Muscle layer of duodenum (tissue), 2 donors: ENCODE measurements around the gene ARL14EPL.
"Not testable (repeated sequence)": the region's sequence is repeated elsewhere in the genome, so short reads cannot be mapped to it uniquely, and the experiment has no call there.

Experiments
- H3K27ac ChIP-seq: one replicate; pipeline ENCODE4 v1.7.0; 2013; ENCODE audit warnings: mild to moderate bottlenecking, low read length
- H3K27me3 ChIP-seq: one replicate; pipeline ENCODE4 v1.7.0; 2013; ENCODE audit warnings: low read depth, mild to moderate bottlenecking, control low read depth, low read length
- H3K36me3 ChIP-seq, 2 donors: one replicate each; pipeline ENCODE4 v1.7.0; 2013; ENCODE audit warnings: low read length in 2 of 2, control low read depth in 1 of 2, mild to moderate bottlenecking in 1 of 2; ENCODE audit not compliant: insufficient read depth in 2 of 2, control insufficient read depth in 1 of 2
- H3K4me1 ChIP-seq, 2 donors: one replicate each; pipeline ENCODE4 v1.7.0; 2013; ENCODE audit warnings: low read length in 2 of 2, mild to moderate bottlenecking in 2 of 2, control low read depth in 1 of 2, moderate library complexity in 1 of 2; ENCODE audit not compliant: insufficient read depth in 2 of 2, control insufficient read depth in 1 of 2
- H3K4me3 ChIP-seq, 2 donors: one replicate each; pipeline ENCODE4 v1.7.0; 2013; ENCODE audit warnings: low read length in 2 of 2, low read depth in 1 of 2, mild to moderate bottlenecking in 1 of 2
- H3K9me3 ChIP-seq, 2 donors: one replicate each; pipeline ENCODE4 v1.7.0; 2013; ENCODE audit warnings: low read length in 2 of 2, control low read depth in 1 of 2, mild to moderate bottlenecking in 1 of 2; ENCODE audit not compliant: control insufficient read depth in 1 of 2
- donor health status: healthy.

Gene ARL14EPL

DNA sequence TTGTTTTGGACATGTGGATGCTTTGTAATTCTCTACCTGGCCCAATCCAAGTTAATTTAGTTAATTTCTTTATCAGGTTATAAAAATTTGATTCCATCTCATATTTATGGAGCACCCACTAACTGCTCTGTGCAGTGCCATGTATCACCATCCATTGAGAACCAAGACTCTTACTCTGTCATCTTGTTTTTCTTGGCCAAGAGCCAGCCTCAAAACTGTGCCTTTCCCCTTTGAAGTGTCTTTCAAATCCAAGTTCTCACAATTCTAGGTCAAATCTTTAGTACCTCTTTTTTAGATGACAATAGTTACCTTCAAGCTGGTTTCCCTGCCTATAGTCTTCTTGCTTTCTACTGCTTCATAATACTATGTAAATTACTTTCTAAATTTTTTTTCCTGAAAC is 55.8 kb downstream of the ARL14EPL start:
- Histone ChIP-seq H3K27ac (no peak overlapping the region), H3K9me3 (no peaks in the 10 kb centered on the region), H3K4me3 (no peak overlapping the region), H3K36me3 (peaks cover 15 to 24% of the 10 kb centered on the region in 2 donors), H3K4me1 (peaks cover 5 to 20% of the 10 kb centered on the region in 2 donors), H3K27me3 (no peaks in the 10 kb centered on the region)

DNA sequence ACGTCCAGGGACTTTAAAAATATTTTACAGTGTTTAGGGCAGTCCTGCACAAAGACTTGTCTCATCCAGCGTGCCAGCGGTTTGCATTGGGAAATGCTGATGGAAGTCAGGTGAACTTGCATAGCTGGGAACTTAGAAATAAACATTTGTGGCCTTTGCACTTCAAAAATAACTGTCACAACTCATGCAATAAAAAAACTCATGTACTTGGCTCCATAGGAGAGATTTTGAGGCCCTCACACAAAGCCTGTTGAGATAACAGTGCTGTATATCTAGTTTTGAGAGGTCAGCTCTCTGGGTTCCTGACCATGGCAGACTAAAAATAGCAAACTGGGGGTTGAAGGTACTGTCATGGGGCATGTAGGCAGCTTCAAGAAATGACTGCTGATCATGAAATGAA is 58.0 kb downstream of the ARL14EPL start:
- Histone ChIP-seq H3K27ac (no peak overlapping the region), H3K4me1 (peaks cover 0 to 10% of the 10 kb centered on the region in 2 donors), H3K9me3 (no peaks in the 10 kb centered on the region), H3K27me3 (no peaks in the 10 kb centered on the region), H3K36me3 (peaks cover 28 to 33% of the 10 kb centered on the region in 2 donors), H3K4me3 (no peak overlapping the region)

- H3K4me1 ChIP-seq: peaks cover 0 to under 1% of the 10 kb centered on the region in 2 donors
- H3K36me3 ChIP-seq: peaks cover 28 to 33% of the 10 kb centered on the region in 2 donors
- no peaks in the 10 kb centered on the region for H3K9me3 ChIP-seq
- H3K27me3 ChIP-seq: no peaks in the 10 kb centered on the region
- no peak overlapping the region for H3K27ac ChIP-seq
- H3K4me3 ChIP-seq: no peak overlapping the region
Measured at GRCh38 chr5:116091416-116091815, 59.1 kb downstream of the ARL14EPL start.

DNA sequence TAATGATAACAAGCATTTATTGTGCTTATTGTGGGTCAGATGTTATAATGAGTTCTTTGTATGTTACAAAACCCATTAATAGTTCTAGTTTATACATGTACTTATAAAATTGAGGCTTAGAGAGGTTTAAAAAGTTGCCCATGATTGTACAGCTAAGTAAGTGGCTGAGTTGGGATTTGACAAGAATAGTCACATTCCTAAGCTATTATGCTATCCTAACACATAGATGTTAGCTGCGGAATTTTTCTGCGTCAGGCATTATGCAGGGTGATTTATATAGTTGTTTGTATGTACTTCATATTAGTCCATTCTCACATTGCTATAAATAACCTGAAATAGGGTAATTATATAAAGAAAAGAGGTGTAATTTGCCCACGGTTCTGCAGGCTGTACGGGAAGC is 65.0 kb downstream of the ARL14EPL start:
- no peaks in the 10 kb centered on the region for H3K9me3 ChIP-seq
- no peaks in the 10 kb centered on the region for H3K4me1 ChIP-seq
- H3K27me3 ChIP-seq: no peaks in the 10 kb centered on the region
- H3K27ac ChIP-seq: no peak overlapping the region
- H3K4me3 ChIP-seq: no peak overlapping the region
- peaks cover 12 to 38% of the 10 kb centered on the region in 2 donors for H3K36me3 ChIP-seq

DNA sequence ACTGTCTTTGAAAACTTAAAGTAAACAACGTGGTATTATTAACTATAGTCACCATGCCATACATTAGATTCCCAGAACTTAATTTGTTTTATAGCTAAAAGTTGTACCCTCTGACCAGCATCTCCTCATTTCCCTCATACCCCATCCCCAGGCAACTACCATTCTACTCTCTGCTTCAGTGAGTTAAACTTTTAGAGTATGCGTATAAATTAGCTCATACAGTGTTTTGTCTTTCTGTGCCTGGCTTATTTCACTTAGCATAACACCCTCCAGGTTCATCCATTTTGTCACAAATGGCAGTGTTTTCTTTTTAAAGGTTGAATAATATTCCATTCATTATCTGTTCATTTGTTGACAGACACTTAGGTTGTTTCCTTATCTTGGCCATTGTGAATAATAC is 66.7 kb downstream of the ARL14EPL start:
- Histone ChIP-seq H3K4me1 (no peaks in the 10 kb centered on the region), H3K27me3 (no peaks in the 10 kb centered on the region), H3K4me3 (no peak overlapping the region), H3K9me3 (no peaks in the 10 kb centered on the region), H3K27ac (no peak overlapping the region), H3K36me3 (peaks cover 0 to 22% of the 10 kb centered on the region in 2 donors)

GRCh38 chr5:116104941-116105340 is 72.7 kb downstream of the ARL14EPL start:
- not testable (repeated sequence) for H3K4me1 ChIP-seq, H3K27me3 ChIP-seq, H3K4me3 ChIP-seq, H3K27ac ChIP-seq, H3K9me3 ChIP-seq
- peaks cover 0 to 15% of the 10 kb centered on the region in 2 donors for H3K36me3 ChIP-seq
